IMR-90 (cell line): ENCODE results near the gene ZBTB45.

Experiments used
- CEBPB ChIP-seq: IDR thresholded peaks from 2 replicates; pipeline ENCODE4 v1.6.1; 2012; ENCODE audit warnings: low read depth, low read length, improper control_type of control experiment
- FOS ChIP-seq: fragments of 150-350 bp; IDR thresholded peaks from 2 replicates; pipeline ENCODE4 v1.6.1; 2016; ENCODE audit warnings: low read depth, low read length
- MAFK ChIP-seq: IDR thresholded peaks from 2 replicates; pipeline ENCODE4 v1.6.1; 2012; ENCODE audit warnings: low read depth, low read length, improper control_type of control experiment
- NFE2L2 ChIP-seq: fragments of 150-350 bp; IDR thresholded peaks from 2 replicates; pipeline ENCODE4 v1.6.1; 2016; ENCODE audit warnings: low read depth, mild to moderate bottlenecking, low read length
- POLR2A ChIP-seq: IDR thresholded peaks from 2 replicates; pipeline ENCODE4 v1.6.1; 2012; ENCODE audit warnings: mild to moderate bottlenecking, low read depth, low read length
- RAD21 ChIP-seq: IDR thresholded peaks from 2 replicates; pipeline ENCODE4 v1.6.1; 2012; ENCODE audit warnings: low read length, improper control_type of control experiment
- TF ChIP-seq, protein P1 (sequence below): conservative IDR thresholded peaks from 2 replicates; pipeline ENCODE4 v1.5.1; 2012; ENCODE audit warnings: mild to moderate bottlenecking, low read depth, low read length, improper control_type of control experiment
- TF ChIP-seq, protein P2 (sequence below): fragments of 150-350 bp; IDR thresholded peaks from 2 replicates; pipeline ENCODE4 v1.6.1; 2016; ENCODE audit warnings: low read depth, mild to moderate bottlenecking, low read length, moderate library complexity, borderline replicate concordance

DNA sequence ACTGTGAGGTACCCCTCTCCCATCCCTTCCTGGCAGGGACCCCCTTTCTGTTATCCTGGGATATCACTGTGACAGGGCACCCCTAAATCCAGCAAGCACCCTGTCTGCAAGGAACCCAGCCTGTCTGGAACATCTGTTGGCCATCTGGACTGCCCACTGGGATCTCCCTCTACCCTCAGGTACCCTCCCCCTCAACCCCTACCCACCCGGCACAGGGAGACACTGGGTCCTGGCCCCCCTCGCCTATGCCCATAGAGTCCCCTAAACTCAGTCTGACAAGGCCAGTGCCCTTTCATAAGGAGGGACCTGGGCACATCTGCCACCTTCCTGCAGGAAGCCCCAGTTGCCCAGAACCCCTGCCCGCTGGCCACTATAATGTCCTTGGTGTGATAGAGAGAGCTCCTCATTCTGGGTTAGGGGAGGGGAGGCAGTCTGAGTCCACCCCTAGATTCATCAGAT, 5.0 kb downstream of the ZBTB45 start:
- TF ChIP-seq, protein P1, sequence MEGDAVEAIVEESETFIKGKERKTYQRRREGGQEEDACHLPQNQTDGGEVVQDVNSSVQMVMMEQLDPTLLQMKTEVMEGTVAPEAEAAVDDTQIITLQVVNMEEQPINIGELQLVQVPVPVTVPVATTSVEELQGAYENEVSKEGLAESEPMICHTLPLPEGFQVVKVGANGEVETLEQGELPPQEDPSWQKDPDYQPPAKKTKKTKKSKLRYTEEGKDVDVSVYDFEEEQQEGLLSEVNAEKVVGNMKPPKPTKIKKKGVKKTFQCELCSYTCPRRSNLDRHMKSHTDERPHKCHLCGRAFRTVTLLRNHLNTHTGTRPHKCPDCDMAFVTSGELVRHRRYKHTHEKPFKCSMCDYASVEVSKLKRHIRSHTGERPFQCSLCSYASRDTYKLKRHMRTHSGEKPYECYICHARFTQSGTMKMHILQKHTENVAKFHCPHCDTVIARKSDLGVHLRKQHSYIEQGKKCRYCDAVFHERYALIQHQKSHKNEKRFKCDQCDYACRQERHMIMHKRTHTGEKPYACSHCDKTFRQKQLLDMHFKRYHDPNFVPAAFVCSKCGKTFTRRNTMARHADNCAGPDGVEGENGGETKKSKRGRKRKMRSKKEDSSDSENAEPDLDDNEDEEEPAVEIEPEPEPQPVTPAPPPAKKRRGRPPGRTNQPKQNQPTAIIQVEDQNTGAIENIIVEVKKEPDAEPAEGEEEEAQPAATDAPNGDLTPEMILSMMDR = no peak
- TF ChIP-seq CEBPB (no peak), POLR2A (no peak), NFE2L2 (no peak), FOS (no peak), MAFK (no peak), RAD21 (no peak)
- TF ChIP-seq, protein P2, sequence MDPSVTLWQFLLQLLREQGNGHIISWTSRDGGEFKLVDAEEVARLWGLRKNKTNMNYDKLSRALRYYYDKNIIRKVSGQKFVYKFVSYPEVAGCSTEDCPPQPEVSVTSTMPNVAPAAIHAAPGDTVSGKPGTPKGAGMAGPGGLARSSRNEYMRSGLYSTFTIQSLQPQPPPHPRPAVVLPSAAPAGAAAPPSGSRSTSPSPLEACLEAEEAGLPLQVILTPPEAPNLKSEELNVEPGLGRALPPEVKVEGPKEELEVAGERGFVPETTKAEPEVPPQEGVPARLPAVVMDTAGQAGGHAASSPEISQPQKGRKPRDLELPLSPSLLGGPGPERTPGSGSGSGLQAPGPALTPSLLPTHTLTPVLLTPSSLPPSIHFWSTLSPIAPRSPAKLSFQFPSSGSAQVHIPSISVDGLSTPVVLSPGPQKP = no peak
